ENCODE data around the gene FAM187B. TPM values are rescaled to one million over a fixed set of nuclear protein-coding genes. Genes with fewer than 3 reads are reported as not detected.

Gene FAM187B
- not detected for total RNA-seq

DNA sequence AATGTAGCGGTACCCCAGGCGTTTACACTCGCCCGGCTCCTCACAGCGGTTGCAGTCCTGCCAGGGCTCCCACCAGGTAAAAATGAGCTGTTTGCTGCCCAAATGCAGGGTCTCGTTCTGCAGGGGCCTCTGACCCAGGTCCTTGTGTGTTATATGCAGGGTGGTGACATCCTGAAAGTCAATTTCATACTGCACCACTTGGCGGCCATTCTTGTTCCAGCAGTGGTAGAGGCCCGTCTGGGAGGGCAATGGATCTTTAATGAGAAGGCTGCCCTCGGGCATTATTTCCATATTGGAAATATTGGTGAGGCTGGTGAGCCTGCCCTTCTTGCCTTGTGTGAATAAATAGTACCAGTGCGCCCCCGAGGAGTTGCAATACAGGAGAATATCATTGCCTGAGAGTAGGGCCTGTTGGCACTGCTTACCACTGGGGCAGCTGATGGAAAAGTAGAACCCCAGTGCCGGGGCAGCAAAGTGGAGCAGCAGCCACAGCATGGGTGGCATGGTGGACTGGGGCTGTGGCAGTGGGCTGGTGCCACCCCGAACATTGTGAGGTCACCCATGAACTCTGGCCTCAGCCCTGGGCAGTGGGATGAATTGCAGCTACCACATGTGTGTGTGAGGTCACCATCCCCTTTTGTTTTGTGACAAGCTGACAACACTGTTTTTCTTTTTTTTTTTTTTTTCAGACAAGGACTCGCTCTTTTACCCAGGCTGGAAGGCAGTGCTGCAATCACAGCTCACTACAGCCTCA, at the start of gene FAM187B:
TSS of gene FAM187B (minus strand) at position 563 of the 754 bp plus-strand sequence. CDS start at position 504, 59 bp downstream.
- TF ChIP-seq, protein P1, sequence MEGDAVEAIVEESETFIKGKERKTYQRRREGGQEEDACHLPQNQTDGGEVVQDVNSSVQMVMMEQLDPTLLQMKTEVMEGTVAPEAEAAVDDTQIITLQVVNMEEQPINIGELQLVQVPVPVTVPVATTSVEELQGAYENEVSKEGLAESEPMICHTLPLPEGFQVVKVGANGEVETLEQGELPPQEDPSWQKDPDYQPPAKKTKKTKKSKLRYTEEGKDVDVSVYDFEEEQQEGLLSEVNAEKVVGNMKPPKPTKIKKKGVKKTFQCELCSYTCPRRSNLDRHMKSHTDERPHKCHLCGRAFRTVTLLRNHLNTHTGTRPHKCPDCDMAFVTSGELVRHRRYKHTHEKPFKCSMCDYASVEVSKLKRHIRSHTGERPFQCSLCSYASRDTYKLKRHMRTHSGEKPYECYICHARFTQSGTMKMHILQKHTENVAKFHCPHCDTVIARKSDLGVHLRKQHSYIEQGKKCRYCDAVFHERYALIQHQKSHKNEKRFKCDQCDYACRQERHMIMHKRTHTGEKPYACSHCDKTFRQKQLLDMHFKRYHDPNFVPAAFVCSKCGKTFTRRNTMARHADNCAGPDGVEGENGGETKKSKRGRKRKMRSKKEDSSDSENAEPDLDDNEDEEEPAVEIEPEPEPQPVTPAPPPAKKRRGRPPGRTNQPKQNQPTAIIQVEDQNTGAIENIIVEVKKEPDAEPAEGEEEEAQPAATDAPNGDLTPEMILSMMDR (IDR thresholded peaks at IDR 0.05; ENCODE audit: low read depth), result no peak

DNA sequence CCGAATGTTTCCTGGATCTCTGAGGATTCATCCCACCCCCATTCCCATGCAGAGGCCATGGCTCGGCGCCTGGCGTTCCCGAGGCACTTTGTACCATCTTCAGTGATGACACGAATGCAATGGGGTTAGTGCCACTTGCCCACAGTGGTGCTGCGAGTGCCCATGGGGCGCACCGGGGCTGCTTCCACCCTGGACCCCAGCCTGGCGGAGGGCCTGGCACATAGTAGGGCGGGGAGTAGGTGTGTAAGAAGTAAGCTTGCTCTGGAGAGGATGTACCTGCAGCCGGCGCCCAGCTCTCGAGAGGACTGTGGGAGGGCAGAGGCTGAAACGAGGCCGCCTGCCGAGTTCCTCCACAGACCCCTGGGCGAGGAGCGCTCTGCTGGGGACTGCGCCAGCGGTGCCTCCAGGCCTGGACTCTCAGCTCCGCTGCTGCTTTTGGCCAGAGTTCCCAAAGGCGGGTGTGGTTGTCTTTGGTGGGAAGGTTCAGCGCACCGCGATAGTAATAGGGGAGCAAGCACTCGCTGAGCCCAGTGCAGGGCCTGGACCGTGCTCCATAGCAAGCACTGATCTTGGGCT, 48.3 kb upstream of the FAM187B start:
- TF ChIP-seq, protein P1 (IDR thresholded peaks at IDR 0.05; ENCODE audit: low read depth), result no peak

DNA sequence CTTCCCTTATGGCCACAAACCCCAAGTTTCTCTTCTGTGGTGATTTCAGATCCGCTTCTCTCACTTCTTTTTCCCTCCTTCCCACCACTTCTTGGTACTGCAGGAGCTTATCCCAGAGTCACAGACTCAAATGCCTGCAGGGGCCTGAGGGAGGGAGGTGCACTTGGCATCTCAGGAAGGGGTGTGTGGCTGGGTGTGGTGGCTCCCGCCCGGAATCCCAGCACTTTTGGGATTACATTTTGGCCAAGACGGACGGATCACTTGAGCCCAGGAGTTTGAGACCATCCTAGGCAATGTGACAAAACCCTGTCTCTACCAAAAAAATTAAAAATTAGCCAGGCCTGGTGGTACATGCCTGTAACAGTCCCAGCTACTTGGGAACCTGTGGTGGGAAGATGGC, 45.8 kb upstream of the FAM187B start:
- TF ChIP-seq, protein P1 (IDR thresholded peaks at IDR 0.05; ENCODE audit: low read depth), result no peak

DNA sequence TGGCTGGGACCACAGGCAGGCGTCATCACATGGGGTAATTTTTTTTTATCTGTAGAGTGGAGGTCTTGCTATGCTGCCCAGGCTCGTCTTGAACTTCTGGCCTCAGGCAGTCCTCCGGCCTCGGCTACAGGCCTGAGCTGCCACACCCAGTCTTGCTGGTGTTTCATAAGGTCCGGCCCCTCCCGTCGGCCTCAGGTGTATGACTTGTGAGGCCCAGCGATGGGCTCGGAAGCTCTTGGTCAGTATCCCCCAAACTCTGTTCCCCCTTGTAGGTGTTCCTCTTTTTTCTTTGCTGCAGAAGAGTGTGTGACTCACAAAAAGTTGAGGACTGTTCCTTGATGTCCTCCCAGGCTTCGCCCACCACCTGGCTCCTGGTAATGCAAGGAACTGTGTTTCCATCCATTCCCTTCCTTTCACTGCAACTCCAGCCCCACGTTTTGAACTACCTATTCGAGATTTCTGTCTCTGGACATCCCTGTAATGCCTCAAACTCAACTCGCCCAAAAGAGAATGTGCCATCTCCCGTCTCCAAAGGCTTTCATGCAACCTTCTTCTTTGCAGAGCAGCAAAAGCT, 45.2 kb upstream of the FAM187B start:
- TF ChIP-seq, protein P1 (IDR thresholded peaks at IDR 0.05; ENCODE audit: low read depth), result no peak

- TF ChIP-seq, protein P1 (IDR thresholded peaks at IDR 0.05; ENCODE audit: low read depth), result no peak
These were observed 44.6 kb upstream of the FAM187B start for GRCh38 chr19:35272954-35273649.

DNA sequence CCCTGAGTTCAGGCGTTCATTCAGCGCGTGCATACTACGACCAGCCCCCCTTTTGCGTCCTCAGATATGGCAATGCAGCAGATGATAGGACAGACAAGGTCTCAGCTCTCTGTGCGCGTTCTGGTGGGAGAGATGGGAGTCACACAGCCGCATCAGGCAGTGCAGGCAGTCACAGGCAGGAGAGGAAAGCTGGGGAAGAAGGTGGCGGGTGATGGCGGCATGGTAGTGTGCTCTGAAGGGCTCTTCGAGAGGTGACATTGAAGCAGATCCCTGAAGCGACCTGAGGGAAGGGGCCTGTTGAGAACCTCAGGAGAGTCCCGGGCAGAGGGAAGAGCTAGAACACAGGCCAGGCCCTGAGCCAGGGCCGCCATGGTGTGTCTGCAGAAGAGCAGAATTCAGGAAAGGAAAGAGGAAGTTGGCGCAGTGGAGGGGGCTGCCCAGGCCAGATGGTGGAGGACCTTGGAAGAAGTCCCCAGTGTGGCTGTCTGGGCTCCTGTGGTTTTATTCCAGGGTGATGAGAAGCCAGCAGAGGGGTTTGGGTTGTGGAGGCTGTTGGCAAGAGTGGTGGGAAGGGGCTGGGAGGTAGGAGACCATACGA, 43.7 kb upstream of the FAM187B start:
- TF ChIP-seq, protein P1 (IDR thresholded peaks at IDR 0.05; ENCODE audit: low read depth), result no peak

Measured in subcutaneous adipose tissue (tissue), 4 donors.